NK-92 treated with Interleukin-12 subunit alpha and Interleukin-12 subunit beta, amount 100 ng/mL, for 24 hours (cell line): Measurements from ENCODE around the gene TTC39C.

ENCODE experiments used
- DNase-seq: peaks from one replicate; lab custom pipeline; 2025; lab: John Stamatoyannopoulos, UW

The TTC39C gene

GRCh38 chr18:24014062-24014985 lies at the start of gene TTC39C:
Gene TTC39C, plus strand, starts transcription at chr18:24014754. Its CDS starts 118 bp downstream, at chr18:24014872.
- peak; percentile 84 for DNase-seq

- no peak for DNase-seq
These were observed 47.6 kb upstream of the TTC39C start for GRCh38 chr18:23966909-23967308.

- peak; percentile 72 for DNase-seq
These were observed 47.0 kb upstream of the TTC39C start for GRCh38 chr18:23967321-23968089.

- no peak for DNase-seq
These were observed 45.6 kb upstream of the TTC39C start for GRCh38 chr18:23968638-23969604.

- DNase-seq, result no peak
These were observed 44.9 kb upstream of the TTC39C start for GRCh38 chr18:23969664-23970063.

- no peak for DNase-seq
These were observed 44.1 kb upstream of the TTC39C start for GRCh38 chr18:23970161-23971096.

GRCh38 chr18:23971097-23971440 lies 43.5 kb upstream of the TTC39C start:
- DNase-seq, result no peak

- DNase-seq, result no peak
These were observed 42.8 kb upstream of the TTC39C start for GRCh38 chr18:23971666-23972230.

GRCh38 chr18:23972453-23972852 lies 42.1 kb upstream of the TTC39C start:
- no peak for DNase-seq

GRCh38 chr18:23977103-23977502 lies 37.5 kb upstream of the TTC39C start:
- DNase-seq, result no peak

- DNase-seq, result no peak
These were observed 36.7 kb upstream of the TTC39C start for GRCh38 chr18:23977719-23978483.

- DNase-seq, result no peak
These were observed 33.1 kb upstream of the TTC39C start for GRCh38 chr18:23981369-23981980.

- DNase-seq, result no peak
These were observed 32.1 kb upstream of the TTC39C start for GRCh38 chr18:23982155-23983079.

- DNase-seq, result no peak
These were observed 31.4 kb upstream of the TTC39C start for GRCh38 chr18:23983112-23983511.

GRCh38 chr18:23986600-23987359 lies 27.8 kb upstream of the TTC39C start:
- no peak for DNase-seq

- DNase-seq, result no peak
These were observed 23.8 kb upstream of the TTC39C start for GRCh38 chr18:23990474-23991410.
